Neural cell (in vitro differentiated cells): ENCODE results near the gene DHCR24. TPM values are rescaled to one million over a fixed set of nuclear protein-coding genes. Genes with fewer than 3 reads are reported as not detected.

Source experiments
- polyA plus RNA-seq: library from polyadenylated mRNA; depleted of rRNA; stranded (reverse); fragments of >200 nt; gene quantifications from 2 replicates; pipeline ENCODE4 v1.2.3, GENCODE V29; 2014

The DHCR24 gene
- polyA plus RNA-seq, 1 donor from 2014 or later, result 91.3 TPM

Other genes starting within 250 kb of the DHCR24 start
- gene MROH7, start 245.4 kb downstream of the DHCR24 start, polyA plus RNA-seq, result not detected in 2 replicates
- gene TTC4, start 171.3 kb downstream of the DHCR24 start, polyA plus RNA-seq, result 22.5 and 27.2 TPM in 2 replicates
- 1.9 and 2.5 TPM in 2 replicates for gene PARS2, start 122.7 kb downstream of the DHCR24 start, polyA plus RNA-seq
- not detected in 2 replicates for gene TTC22, start 85.9 kb downstream of the DHCR24 start, polyA plus RNA-seq
- not detected in 2 replicates for gene TMEM61, start 93.4 kb upstream of the DHCR24 start, polyA plus RNA-seq
- gene BSND, start 111.7 kb upstream of the DHCR24 start, polyA plus RNA-seq, result not detected in 2 replicates
- not detected in 2 replicates for gene PCSK9, start 152.4 kb upstream of the DHCR24 start, polyA plus RNA-seq